Hematopoietic multipotent progenitor cell (in vitro differentiated cells): ENCODE measurements around the gene ALDH3B2. TPM values are rescaled to one million over a fixed set of nuclear protein-coding genes. Genes with fewer than 3 reads are reported as not detected.
"Not testable (repeated sequence)": the region's sequence is repeated elsewhere in the genome, so short reads cannot be mapped to it uniquely, and the experiment has no call there.

Experiments used
- DNase-seq, 3 donors: peaks; one replicate each; pipeline ENCODE4 v3.0.0-alpha.2; 2011 to 2015; ENCODE audit warnings: low read depth in 2 of 3, low spot score in 2 of 3
- total RNA-seq: library from RNA; depleted of rRNA; stranded (reverse); fragments of >200 nt; gene quantifications from one replicate; pipeline ENCODE4 v1.2.3, GENCODE V29; 2012

Gene ALDH3B2
- total RNA-seq, 1 donor = under 0.01 TPM

- DNase-seq = peak in 1 of 3 donors; percentile 26
Measured at GRCh38 chr11:67632175-67632981, 42.0 kb downstream of the ALDH3B2 start.

GRCh38 chr11:67631853-67632174, 42.6 kb downstream of the ALDH3B2 start:
- DNase-seq = no peak

DNA sequence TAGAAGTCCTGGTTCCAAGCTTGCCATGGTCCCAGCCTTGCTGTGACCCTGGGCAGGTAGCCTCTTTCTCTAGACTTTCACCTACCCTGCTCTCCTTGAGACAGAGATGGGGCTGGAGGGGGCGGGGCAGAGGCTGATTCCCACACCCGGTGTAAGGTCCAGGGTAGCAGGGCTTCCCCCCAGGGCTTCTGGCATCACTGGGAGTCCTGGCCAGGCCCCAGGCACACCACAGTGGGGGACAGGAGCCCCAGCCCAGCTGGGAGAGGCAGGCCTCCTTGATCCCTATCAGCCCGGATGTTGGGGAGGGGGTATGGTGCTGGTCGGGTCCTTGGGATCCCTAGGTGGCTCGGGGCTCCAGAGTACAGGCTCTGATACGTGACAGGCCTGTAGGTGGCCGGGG, 43.0 kb downstream of the ALDH3B2 start:
- DNase-seq = no peak

DNA sequence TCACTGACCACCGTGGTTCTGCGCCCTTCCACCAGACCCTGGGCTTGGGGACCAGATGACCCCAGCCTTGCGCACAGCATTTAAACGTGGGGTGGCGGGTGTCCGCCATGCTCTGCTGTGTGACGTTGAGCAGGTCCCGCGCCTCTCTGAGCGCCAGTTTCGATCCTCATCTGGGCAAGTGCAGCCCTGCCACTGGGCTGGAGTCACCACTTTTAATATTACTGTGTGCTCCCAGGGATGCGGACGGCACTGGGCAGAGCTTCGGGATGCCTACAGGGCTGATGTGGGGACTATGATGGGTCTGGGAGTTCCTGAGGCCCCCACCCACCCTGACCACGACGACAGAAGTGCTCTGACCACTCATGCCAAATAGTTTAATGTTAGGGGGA, 43.5 kb downstream of the ALDH3B2 start:
- no peak for DNase-seq

- DNase-seq = peak; percentile 84 to 98 (median 97)
Measured at GRCh38 chr11:67630228-67630942, 44.0 kb downstream of the ALDH3B2 start.

- peak; percentile 75 to 91 (median 83) for DNase-seq
Measured at GRCh38 chr11:67629386-67630227, 44.8 kb downstream of the ALDH3B2 start, which contains the start of gene NUDT8. Gene NUDT8 (minus strand): TSS chr11:67629937. CDS start chr11:67629911, 26 bp downstream.

- DNase-seq = no peak
Measured at GRCh38 chr11:67628710-67629385, 45.6 kb downstream of the ALDH3B2 start.

DNA sequence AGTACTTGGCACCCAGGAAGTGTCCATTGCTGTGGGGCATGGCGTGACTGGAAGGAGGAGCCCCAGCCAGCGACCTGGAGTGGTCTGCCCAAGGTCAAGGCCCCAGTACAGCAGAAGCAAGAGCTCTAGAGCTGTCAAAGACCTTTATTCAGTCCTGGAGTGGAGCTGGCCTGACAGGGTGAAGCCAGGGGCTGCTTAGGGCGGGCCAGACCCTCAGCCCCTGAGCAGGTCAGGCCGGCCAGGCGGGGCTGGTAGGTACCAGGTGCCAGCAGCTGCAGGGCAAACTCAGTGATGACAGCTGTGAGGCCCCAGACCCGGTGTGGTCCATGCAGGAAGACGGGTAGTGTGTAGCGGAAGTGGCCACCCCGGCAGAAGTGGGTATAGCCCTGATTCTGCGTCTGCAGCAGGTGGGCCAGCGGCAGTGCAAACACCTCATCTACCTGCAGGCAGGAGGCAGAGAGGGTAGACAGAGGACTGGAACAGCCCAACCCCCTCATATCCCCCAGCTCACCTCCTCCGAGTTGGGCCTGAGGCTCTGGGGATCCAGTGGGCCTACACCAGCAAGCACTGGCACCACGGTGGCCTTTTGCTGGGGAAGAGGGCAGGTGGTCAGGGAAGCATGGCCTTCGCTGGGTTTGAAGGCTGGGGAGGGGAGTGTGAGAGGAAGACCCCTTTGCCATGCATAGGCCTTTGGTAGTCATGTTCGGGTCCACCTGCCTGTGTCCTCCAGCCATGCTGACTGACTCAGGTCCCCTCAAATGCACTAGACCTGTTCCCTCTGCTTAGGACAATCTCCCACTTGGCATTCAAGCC, 46.4 kb downstream of the ALDH3B2 start:
- no peak for DNase-seq

DNA sequence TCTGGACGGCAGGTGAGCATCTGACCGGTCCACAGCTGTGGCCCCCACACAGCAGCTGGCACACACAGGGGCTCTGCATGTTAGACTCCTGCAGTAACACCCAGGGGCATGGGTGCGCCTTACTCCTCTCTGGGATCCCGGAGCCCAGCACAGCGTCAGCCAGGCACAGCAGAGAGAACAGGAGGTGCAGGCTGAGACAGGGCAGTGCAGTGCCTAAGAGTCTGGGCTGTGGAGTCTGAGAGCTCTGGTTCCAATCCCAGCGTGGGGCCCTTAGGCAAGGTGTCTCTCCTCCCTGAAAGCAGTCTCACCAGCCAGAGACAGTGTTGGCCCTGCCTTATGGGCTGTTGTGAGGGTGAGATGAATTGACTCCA, 47.0 kb downstream of the ALDH3B2 start:
- DNase-seq = no peak

DNA sequence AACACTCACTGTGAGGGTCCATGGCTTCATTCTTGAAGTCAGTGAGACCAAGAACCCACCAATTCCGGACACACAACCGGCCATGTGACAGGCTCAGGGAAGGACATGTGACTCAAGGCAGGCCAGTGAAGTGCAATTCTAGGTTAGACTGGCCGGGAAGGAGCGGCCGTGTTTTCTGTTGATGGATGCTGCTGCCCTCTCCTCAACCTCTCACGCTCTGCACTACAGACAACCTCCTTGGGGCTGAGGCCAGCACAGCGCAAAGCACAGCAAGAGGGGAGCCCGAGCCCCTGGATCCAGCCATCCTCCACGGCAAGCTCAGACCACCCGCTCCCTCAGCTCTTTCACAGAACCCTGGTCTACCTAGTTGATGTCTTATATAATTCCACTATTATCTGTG, 47.5 kb downstream of the ALDH3B2 start:
- DNase-seq = no peak

GRCh38 chr11:67626131-67626833, 48.1 kb downstream of the ALDH3B2 start:
- not testable (repeated sequence) for DNase-seq

DNA sequence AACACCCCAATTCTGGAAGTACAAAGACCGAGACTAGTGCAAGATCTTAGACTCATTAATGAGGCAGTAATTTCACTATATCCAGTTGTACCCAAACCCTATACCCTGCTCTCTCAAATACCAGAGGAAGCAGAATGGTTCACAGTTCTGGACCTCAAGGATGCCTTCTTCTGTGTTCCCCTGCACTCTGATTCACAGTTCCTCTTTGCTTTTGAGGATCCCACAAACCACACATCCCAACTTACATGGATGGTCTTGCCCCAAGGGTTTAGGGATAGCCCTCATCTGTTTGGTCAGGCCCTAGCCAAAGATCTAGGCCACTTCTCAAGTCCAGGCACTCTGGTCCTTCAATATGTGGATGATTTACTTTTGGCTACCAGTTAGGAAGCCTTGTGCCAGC, 50.6 kb downstream of the ALDH3B2 start:
- not testable (repeated sequence) for DNase-seq

- DNase-seq = not testable (repeated sequence)
Measured at GRCh38 chr11:67622905-67623304, 51.5 kb downstream of the ALDH3B2 start.

GRCh38 chr11:67621928-67622327, 52.5 kb downstream of the ALDH3B2 start:
- DNase-seq = not testable (repeated sequence)

DNA sequence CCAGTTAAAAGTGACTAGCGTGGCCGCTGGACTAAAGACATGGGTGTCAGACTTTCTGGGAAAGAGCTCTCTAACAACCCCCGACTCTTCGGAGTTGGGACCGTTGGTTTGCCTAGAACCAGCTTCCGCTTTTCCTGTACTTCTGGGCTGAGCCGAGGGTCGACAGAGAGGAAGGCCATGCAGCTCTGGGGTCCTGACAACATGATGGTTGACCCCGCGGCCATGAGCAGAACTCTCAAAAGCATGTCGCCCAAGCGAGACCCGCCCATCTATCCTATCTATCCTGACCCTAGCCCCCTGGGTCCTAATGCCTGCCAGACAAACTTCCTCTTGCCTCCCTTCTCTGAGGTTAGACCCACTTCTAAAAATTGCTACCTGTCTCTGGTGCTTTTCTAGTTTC, 53.8 kb downstream of the ALDH3B2 start:
- DNase-seq = not testable (repeated sequence)

- DNase-seq = not testable (repeated sequence)
Measured at GRCh38 chr11:67619683-67620618, 54.5 kb downstream of the ALDH3B2 start.

- not testable (repeated sequence) for DNase-seq
Measured at GRCh38 chr11:67618901-67619659, 55.3 kb downstream of the ALDH3B2 start.
